ENCODE measurements around the gene GPR171.

GRCh38 chr3:151236316-151236715 is 33.3 kb upstream of the GPR171 start:
- TF ChIP-seq CTCF (IDR thresholded peaks at IDR 0.05) (no peak), POLR2A (IDR thresholded peaks at IDR 0.05) (no peak)

All from Peyer's patch (tissue), 4 donors.